A673 (cell line): ENCODE measurements around the gene TTC22.

Experiments used
- CTCF ChIP-seq: fragments of 300-800, 200-600 bp; sonication (generic); conservative IDR thresholded peaks from 2 replicates; pipeline ENCODE4 v1.5.1; 2017; ENCODE audit warnings: low read depth, mild to moderate bottlenecking, antibody characterized with exemption, low read length, moderate library complexity, mixed read lengths
- EZH2 ChIP-seq: fragments of 200-600 bp; sonication (generic); IDR thresholded peaks from 2 replicates; pipeline ENCODE4 v1.6.1; 2017; ENCODE audit warnings: borderline replicate concordance, low read depth, mild to moderate bottlenecking, mixed read lengths, antibody characterized with exemption, low read length; ENCODE audit not compliant: poor library complexity, severe bottlenecking

DNA sequence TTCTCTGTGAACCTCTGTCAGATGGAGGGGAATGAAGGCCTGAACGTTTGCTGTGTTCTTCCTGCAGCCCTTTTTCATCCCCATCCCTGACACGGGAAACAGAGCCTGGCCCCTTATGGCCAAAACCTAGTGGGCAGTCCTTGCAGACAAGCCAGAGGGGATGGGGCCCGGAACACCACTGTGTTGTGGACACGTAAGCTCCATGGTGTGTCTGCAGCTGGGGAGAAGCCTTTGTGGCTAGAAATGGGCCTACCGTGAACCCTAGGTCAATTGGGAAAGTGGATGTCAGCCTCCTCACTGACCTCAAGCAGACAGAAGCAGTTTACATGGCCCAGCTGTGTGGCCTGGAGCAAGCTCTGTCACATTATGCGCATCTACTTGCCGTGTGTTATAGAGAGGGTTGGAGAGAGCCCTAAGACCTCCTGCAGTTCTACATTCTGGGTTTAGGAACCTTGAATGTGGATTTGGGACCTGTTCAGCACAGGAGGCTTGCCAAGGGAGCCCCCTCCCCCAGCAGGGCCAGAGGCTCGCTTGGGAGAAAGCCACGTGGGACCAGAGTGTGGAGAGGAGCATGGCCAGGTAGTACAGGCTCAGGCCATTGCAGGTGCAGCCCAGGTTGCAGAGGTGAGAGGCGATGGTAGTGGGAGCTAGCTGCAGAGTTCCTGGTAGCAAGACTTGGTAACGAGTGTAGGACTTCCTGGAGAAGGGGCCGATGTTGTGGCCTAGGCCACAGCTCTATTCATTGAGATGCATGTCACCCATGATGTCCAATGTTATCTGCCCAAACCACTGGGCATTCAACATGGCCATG lies 57.5 kb downstream of the TTC22 start:
- TF ChIP-seq CTCF: no peak
- TF ChIP-seq EZH2: no peak
